GM21619 (cell line): ENCODE results near the gene SYT7.
"Not testable (repeated sequence)": the region's sequence is repeated elsewhere in the genome, so short reads cannot be mapped to it uniquely, and the experiment has no call there.

ENCODE experiments used
- ATAC-seq: cut with Tn5 transposase; IDR thresholded peaks from one replicate; pipeline ENCODE4 v1.9.1; 2021; ENCODE audit not compliant: unreplicated experiment

SYT7 gene

GRCh38 chr11:61581030-61581928, at the start of gene SYT7:
SYT7 (minus strand) TSS chr11:61581076; CDS start chr11:61580820, 256 bp downstream.
- peak; percentile 84 for ATAC-seq

- ATAC-seq: no peak
These were observed 49.2 kb upstream of the SYT7 start for GRCh38 chr11:61630089-61630488.

GRCh38 chr11:61629082-61629833, 48.4 kb upstream of the SYT7 start:
- ATAC-seq: no peak

GRCh38 chr11:61628662-61628970, 47.7 kb upstream of the SYT7 start:
- no peak for ATAC-seq

- ATAC-seq: no peak
These were observed 47.2 kb upstream of the SYT7 start for GRCh38 chr11:61627850-61628661.

GRCh38 chr11:61626580-61627380, 45.9 kb upstream of the SYT7 start:
- no peak for ATAC-seq

GRCh38 chr11:61625525-61625924, 44.6 kb upstream of the SYT7 start:
- no peak for ATAC-seq

GRCh38 chr11:61621917-61622585, 41.2 kb upstream of the SYT7 start:
- ATAC-seq: no peak

- no peak for ATAC-seq
These were observed 38.8 kb upstream of the SYT7 start for GRCh38 chr11:61619471-61620226.

- no peak for ATAC-seq
These were observed 38.1 kb upstream of the SYT7 start for GRCh38 chr11:61618978-61619377.

- no peak for ATAC-seq
These were observed 36.6 kb upstream of the SYT7 start for GRCh38 chr11:61617515-61617914.

GRCh38 chr11:61616434-61616833, 35.6 kb upstream of the SYT7 start:
- no peak for ATAC-seq

- ATAC-seq: not testable (repeated sequence)
These were observed 33.9 kb upstream of the SYT7 start for GRCh38 chr11:61614782-61615181.

- ATAC-seq: no peak
These were observed 33.0 kb upstream of the SYT7 start for GRCh38 chr11:61613870-61614269.

GRCh38 chr11:61613051-61613450, 32.2 kb upstream of the SYT7 start:
- no peak for ATAC-seq

GRCh38 chr11:61611309-61611708, 30.4 kb upstream of the SYT7 start:
- no peak for ATAC-seq

- ATAC-seq: no peak
These were observed 30.0 kb upstream of the SYT7 start for GRCh38 chr11:61610905-61611304.

GRCh38 chr11:61609980-61610366, 29.1 kb upstream of the SYT7 start:
- ATAC-seq: no peak
